OCI-LY1 (cell line): ENCODE data around the gene AATK.

Source experiments
- H2AFZ ChIP-seq: fragments of 200-600 bp; sonication (generic), shearing (Covaris generic); 2 replicates; pipeline ENCODE4 v1.6.0; 2014; ENCODE audit warnings: antibody characterized with exemption, mild to moderate bottlenecking, low read length
- H3F3A ChIP-seq: fragments of 200-600 bp; sonication (generic), shearing (Covaris generic); 2 replicates; pipeline ENCODE4 v1.6.0; 2014; ENCODE audit warnings: mild to moderate bottlenecking, antibody characterized with exemption, low read length, moderate library complexity; ENCODE audit not compliant: insufficient read depth
- H3K27ac ChIP-seq: fragments of 200-600 bp; sonication (generic); 2 replicates; pipeline ENCODE4 v1.5.1; 2014; ENCODE audit warnings: low read length, mixed run types, mild to moderate bottlenecking, low read depth; ENCODE audit not compliant: poor library complexity, severe bottlenecking
- H3K27me3 ChIP-seq: fragments of 200-600 bp; sonication (generic); 2 replicates; pipeline ENCODE4 v1.6.0; 2014; ENCODE audit warnings: antibody characterized with exemption, mild to moderate bottlenecking, low read length, moderate library complexity; ENCODE audit not compliant: insufficient read depth
- H3K36me3 ChIP-seq: fragments of 200-600 bp; sonication (generic); 2 replicates; pipeline ENCODE4 v1.6.1; 2014; ENCODE audit warnings: mild to moderate bottlenecking, antibody characterized with exemption, low read length, moderate library complexity, mixed read lengths; ENCODE audit not compliant: insufficient read depth
- H3K4me1 ChIP-seq: fragments of 200-600 bp; sonication (generic); 2 replicates; pipeline ENCODE4 v1.5.1; 2014; ENCODE audit warnings: mild to moderate bottlenecking, low read length, moderate library complexity; ENCODE audit not compliant: insufficient read depth, severe bottlenecking
- H3K4me2 ChIP-seq: fragments of 200-600 bp; sonication (generic), shearing (Covaris generic); 2 replicates; pipeline ENCODE4 v1.6.1; 2014; ENCODE audit warnings: low read length
- H3K4me3 ChIP-seq: fragments of 200-600 bp; sonication (generic); 2 replicates; pipeline ENCODE4 v1.5.1; 2014; ENCODE audit warnings: low read length, low read depth, mild to moderate bottlenecking, mixed read lengths; ENCODE audit not compliant: poor library complexity, severe bottlenecking
- H3K79me2 ChIP-seq: fragments of 200-600 bp; shearing (Covaris generic); 2 replicates; pipeline ENCODE4 v1.6.1; 2016; ENCODE audit warnings: mixed run types, low read length, mixed read lengths; ENCODE audit not compliant: insufficient read depth
- H3K9ac ChIP-seq: fragments of 200-600 bp; sonication (generic), shearing (Covaris generic); 2 replicates; pipeline ENCODE4 v1.6.1; 2014; ENCODE audit warnings: mild to moderate bottlenecking, low read length, mixed read lengths
- H3K9me2 ChIP-seq: fragments of 200-600 bp; sonication (generic), shearing (Covaris generic); 2 replicates; pipeline ENCODE4 v1.6.1; 2014; ENCODE audit warnings: low read depth, mild to moderate bottlenecking, low read length, mixed read lengths
- H3K9me3 ChIP-seq: fragments of 200-600 bp; shearing (Covaris generic); 2 replicates; pipeline ENCODE4 v1.6.1; 2014; ENCODE audit warnings: low read length, mixed read lengths
- H4K20me1 ChIP-seq: fragments of 200-600 bp; sonication (generic), shearing (Covaris generic); 2 replicates; pipeline ENCODE4 v1.6.0; 2016; ENCODE audit warnings: mild to moderate bottlenecking, low read length; ENCODE audit not compliant: insufficient read depth
- CTCF ChIP-seq: fragments of 200-600 bp; sonication (generic), shearing (Covaris generic); IDR thresholded peaks from 2 replicates; pipeline ENCODE4 v1.5.1; 2017; ENCODE audit warnings: mild to moderate bottlenecking, antibody characterized with exemption, low read length, moderate library complexity, mixed read lengths
- EZH2 ChIP-seq: fragments of 200-600 bp; sonication (generic), shearing (Covaris generic); IDR thresholded peaks from 2 replicates; pipeline ENCODE4 v1.8.0; 2017; ENCODE audit warnings: borderline replicate concordance, mixed run types, mild to moderate bottlenecking, antibody characterized with exemption, low read length, moderate library complexity, mixed read lengths

AATK gene

DNA sequence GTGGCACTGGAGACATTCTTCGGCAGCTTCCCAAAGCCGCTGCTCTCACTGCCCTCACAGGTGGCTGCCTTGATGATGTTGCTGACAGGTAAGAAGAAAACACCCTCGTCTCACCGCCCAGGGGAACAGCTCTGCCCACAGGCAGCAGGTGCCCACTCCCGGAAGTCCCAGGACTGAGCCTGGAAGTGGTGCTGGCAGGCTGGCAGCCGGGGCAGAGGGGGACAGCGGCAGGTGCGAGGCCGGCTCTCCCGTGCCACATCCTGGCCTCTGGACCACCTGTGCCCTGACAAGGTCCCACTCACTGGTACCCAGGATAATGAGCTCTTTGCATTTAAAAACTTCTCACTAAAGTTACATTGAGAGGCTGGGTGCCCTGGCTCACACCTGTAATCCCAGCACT is 36.3 kb upstream of the AATK start:
- H3K79me2 ChIP-seq: no peaks in the 10 kb centered on the region
- no peaks in the 10 kb centered on the region for H3K27me3 ChIP-seq
- no peak overlapping the region for H3K4me2 ChIP-seq
- H3K9me3 ChIP-seq: no peaks in the 10 kb centered on the region
- no peak overlapping the region for H3K4me3 ChIP-seq
- H3K27ac ChIP-seq: no peak overlapping the region
- H3K9me2 ChIP-seq: no peaks in the 10 kb centered on the region
- H3K4me1 ChIP-seq: peaks cover 6% of the 10 kb centered on the region
- TF ChIP-seq CTCF (no peak), EZH2 (no peak)
- no peaks in the 10 kb centered on the region for H4K20me1 ChIP-seq
- H3F3A ChIP-seq: no peaks in the 10 kb centered on the region
- H3K9ac ChIP-seq: no peak overlapping the region
- H3K36me3 ChIP-seq: peaks cover 11% of the 10 kb centered on the region; the same call in 1 of the 2 replicates
- no peak overlapping the region for H2AFZ ChIP-seq

- Histone ChIP-seq H3K36me3 (peaks cover 3% of the 10 kb centered on the region; the same call in 1 of the 2 replicates), H3K4me3 (no peak overlapping the region), H3K4me1 (peaks cover 6% of the 10 kb centered on the region), H3K9ac (no peak overlapping the region), H3F3A (no peaks in the 10 kb centered on the region), H3K79me2 (no peaks in the 10 kb centered on the region), H3K4me2 (no peak overlapping the region), H4K20me1 (no peaks in the 10 kb centered on the region), H3K9me3 (no peaks in the 10 kb centered on the region), H2AFZ (no peak overlapping the region), H3K9me2 (no peaks in the 10 kb centered on the region), H3K27ac (no peak overlapping the region), H3K27me3 (no peaks in the 10 kb centered on the region)
- TF ChIP-seq EZH2 (no peak), CTCF (peak; percentile 54)
Observed at GRCh38 chr17:81200695-81201580, 34.9 kb upstream of the AATK start.

DNA sequence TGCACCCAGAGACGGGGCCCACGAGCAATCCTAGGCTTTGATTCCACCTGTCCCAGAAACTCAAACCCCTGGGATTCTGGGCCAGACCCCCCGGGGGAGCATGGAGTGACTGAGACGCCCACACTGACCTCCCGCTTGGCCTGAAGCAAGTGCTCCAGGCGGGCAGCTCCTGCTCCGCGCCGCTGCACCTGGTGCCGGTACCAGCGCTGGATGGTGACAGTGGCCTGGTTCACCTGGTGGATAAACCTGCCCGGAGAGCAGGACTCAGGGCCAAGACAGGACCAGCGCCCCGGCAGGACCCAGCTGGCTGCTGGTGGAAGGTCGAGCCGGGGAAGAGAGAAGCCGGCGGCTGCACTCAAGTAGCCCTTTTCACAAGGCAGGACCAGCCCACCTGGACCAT is 34.2 kb upstream of the AATK start:
- Histone ChIP-seq H3K4me3 (no peak overlapping the region), H3K9me3 (no peaks in the 10 kb centered on the region), H3K4me2 (no peak overlapping the region), H3K4me1 (peaks cover 6% of the 10 kb centered on the region), H3K36me3 (peaks cover 3% of the 10 kb centered on the region; the same call in 1 of the 2 replicates), H2AFZ (no peak overlapping the region), H3K27me3 (no peaks in the 10 kb centered on the region), H3F3A (no peaks in the 10 kb centered on the region), H3K9me2 (no peaks in the 10 kb centered on the region), H3K79me2 (no peaks in the 10 kb centered on the region), H4K20me1 (no peaks in the 10 kb centered on the region), H3K9ac (no peak overlapping the region), H3K27ac (no peak overlapping the region)
- no peak for TF ChIP-seq EZH2
- TF ChIP-seq CTCF: no peak
